H1 (cell line): ENCODE data around the gene UMOD. TPM values are rescaled to one million over a fixed set of nuclear protein-coding genes. Genes with fewer than 3 reads are reported as not detected.

ENCODE experiments used
- CTCF ChIA-PET: fragments of 300-600 bp; sonication (Branson Sonifier 250); formaldehyde crosslinking; loops from one replicate; lab custom pipeline; 2021; ENCODE audit not compliant: partially characterized antibody; lab: Charles Lee
- POLR2A ChIA-PET: fragments of 300-600 bp; sonication (Branson Sonifier 250); formaldehyde crosslinking; loops from one replicate; lab custom pipeline; 2021; ENCODE audit warnings: inconsistent platforms; ENCODE audit not compliant: partially characterized antibody; lab: Charles Lee
- DNase-seq, 2 experiments: peaks; one replicate each; pipeline versions ENCODE4 v3.0.0 to v3.0.0-alpha.2; 2010 to 2022; ENCODE audit warnings: low spot score in 2 of 2, low read depth in 1 of 2, mixed read lengths in 1 of 2
- FAIRE-seq: peaks from 2 replicates; lab custom pipeline; 2011; peaks lifted over from hg19 to GRCh38; lab: Jason Lieb, UNC
- H2AFZ ChIP-seq: 2 replicates; pipeline ENCODE4 v1.8.1; 2012; ENCODE audit warnings: low read length, inconsistent platforms
- H2AK5ac ChIP-seq: 2 replicates; pipeline ENCODE4 v1.6.1; 2013; ENCODE audit warnings: low read depth, low read length
- H2BK120ac ChIP-seq: replicated peaks from 2 replicates; pipeline ENCODE3; 2013; ENCODE audit warnings: low read depth, low read length, inconsistent platforms
- H2BK12ac ChIP-seq: 2 replicates; pipeline ENCODE4 v1.6.1; 2013; ENCODE audit warnings: low read depth, low read length
- H2BK15ac ChIP-seq: 2 replicates; pipeline ENCODE4 v1.6.1; 2013; ENCODE audit warnings: low read length
- H2BK20ac ChIP-seq: 2 replicates; pipeline ENCODE4 v1.6.1; 2013; ENCODE audit warnings: low read length
- H2BK5ac ChIP-seq: 2 replicates; pipeline ENCODE4 v1.6.1; 2013; ENCODE audit warnings: low read depth, low read length
- H3K14ac ChIP-seq: 2 replicates; pipeline ENCODE4 v1.6.1; 2013; ENCODE audit warnings: inconsistent platforms; ENCODE audit not compliant: insufficient read length
- H3K18ac ChIP-seq: 2 replicates; pipeline ENCODE4 v1.6.1; 2013; ENCODE audit warnings: low read length; ENCODE audit errors: extremely low read depth
- H3K23ac ChIP-seq: 2 replicates; pipeline ENCODE4 v1.6.1; 2013; ENCODE audit warnings: inconsistent platforms; ENCODE audit not compliant: insufficient read length
- H3K23me2 ChIP-seq: 2 replicates; pipeline ENCODE4 v1.6.1; 2013; ENCODE audit warnings: low read depth, low read length
- H3K27ac ChIP-seq: 2 replicates; pipeline ENCODE4 v1.6.1; 2011; ENCODE audit warnings: low read depth, low read length, inconsistent platforms
- H3K27me3 ChIP-seq, 4 experiments: replicated peaks in 1 of 4; 1 replicate in 1 of 4; 2 replicates in 3 of 4; pipeline versions ENCODE4 v1.6.1 to v1.8.1; 2011 to 2013; ENCODE audit warnings: low read length in 3 of 4, mild to moderate bottlenecking in 3 of 4, inconsistent platforms in 2 of 4, mixed read lengths in 2 of 4, moderate library complexity in 1 of 4; ENCODE audit not compliant: control insufficient read depth in 3 of 4, insufficient read depth in 3 of 4; ENCODE audit errors: extremely low read depth in 1 of 4
- H3K36me3 ChIP-seq, 4 experiments: 2 replicates each; pipeline versions ENCODE4 v1.6.1 to v1.8.1; 2011 to 2013; ENCODE audit warnings: mild to moderate bottlenecking in 4 of 4, low read length in 3 of 4, moderate library complexity in 2 of 4, control low read depth in 1 of 4, inconsistent platforms in 1 of 4; ENCODE audit not compliant: insufficient read depth in 4 of 4, control insufficient read depth in 2 of 4
- H3K4ac ChIP-seq: replicated peaks from 2 replicates; pipeline ENCODE3; 2013; ENCODE audit warnings: low read length, low read depth, mixed read lengths, inconsistent platforms; ENCODE audit not compliant: insufficient read length
- H3K4me1 ChIP-seq, 4 experiments: replicated peaks in 1 of 4; 1 replicate in 1 of 4; 2 replicates in 3 of 4; pipeline versions ENCODE4 v1.6.1 to v1.8.1; 2011 to 2013; ENCODE audit warnings: low read length in 3 of 4, inconsistent platforms in 2 of 4, mixed read lengths in 1 of 4; ENCODE audit not compliant: insufficient read depth in 4 of 4, control insufficient read depth in 3 of 4
- H3K4me2 ChIP-seq, 2 experiments: 2 replicates each; pipeline versions ENCODE4 v1.6.1 to v1.8.1; 2011 to 2013; ENCODE audit warnings: low read depth in 2 of 2, low read length in 2 of 2, control low read depth in 1 of 2, inconsistent platforms in 1 of 2, mild to moderate bottlenecking in 1 of 2; ENCODE audit not compliant: insufficient read depth in 1 of 2
- H3K4me3 ChIP-seq, 4 experiments: fragments of 200-600, 300-600 bp in 1 of 4; sonication (generic), shearing (Covaris generic), sonication (Bioruptor Twin) in 1 of 4; 2 replicates each; pipeline versions ENCODE4 v1.5.1 to v1.8.1; 2011 to 2016; ENCODE audit warnings: low read length in 4 of 4, low read depth in 3 of 4, control low read depth in 2 of 4, inconsistent platforms in 2 of 4, mild to moderate bottlenecking in 2 of 4, mixed read lengths in 1 of 4, moderate library complexity in 1 of 4; ENCODE audit not compliant: insufficient read depth in 2 of 4; ENCODE audit errors: extremely low read depth in 1 of 4
- H3K56ac ChIP-seq: replicated peaks from 2 replicates; pipeline ENCODE3; 2013; ENCODE audit warnings: low read depth, mild to moderate bottlenecking, mixed read lengths, low read length, inconsistent platforms; ENCODE audit not compliant: insufficient read length
- H3K79me1 ChIP-seq: 2 replicates; pipeline ENCODE4 v1.6.1; 2013; ENCODE audit warnings: low read depth, low read length, control low read depth
- H3K79me2 ChIP-seq, 2 experiments: 2 replicates each; pipeline versions ENCODE4 v1.6.1 to v1.8.1; 2012 to 2013; ENCODE audit warnings: low read length in 2 of 2, mild to moderate bottlenecking in 2 of 2, inconsistent platforms in 1 of 2; ENCODE audit not compliant: insufficient read depth in 2 of 2, control insufficient read depth in 1 of 2
- H3K9ac ChIP-seq, 4 experiments: replicated peaks in 1 of 4; 1 replicate in 1 of 4; 2 replicates in 3 of 4; pipeline versions ENCODE4 v1.6.1 to v1.8.1; 2011 to 2013; ENCODE audit warnings: low read depth in 3 of 4, low read length in 3 of 4, control low read depth in 2 of 4, mild to moderate bottlenecking in 2 of 4, moderate library complexity in 2 of 4, inconsistent platforms in 1 of 4; ENCODE audit errors: extremely low read depth in 1 of 4
- H3K9me3 ChIP-seq, 2 experiments: 2 replicates each; pipeline versions ENCODE4 v1.6.1 to v1.8.1; 2012 to 2013; ENCODE audit warnings: mild to moderate bottlenecking in 2 of 2, moderate library complexity in 2 of 2, control low read depth in 1 of 2, inconsistent platforms in 1 of 2, low read depth in 1 of 2, low read length in 1 of 2, mixed read lengths in 1 of 2; ENCODE audit not compliant: insufficient read depth in 2 of 2
- H4K20me1 ChIP-seq, 2 experiments: replicated peaks in 1 of 2; 2 replicates each; pipeline versions ENCODE3 to v1.8.1; 2011 to 2013; ENCODE audit warnings: inconsistent platforms in 2 of 2, low read length in 2 of 2, mild to moderate bottlenecking in 1 of 2; ENCODE audit not compliant: insufficient read depth in 2 of 2, control insufficient read depth in 1 of 2
- H4K5ac ChIP-seq: 2 replicates; pipeline ENCODE4 v1.6.1; 2013; ENCODE audit warnings: low read length, low read depth, mixed read lengths, inconsistent platforms; ENCODE audit not compliant: insufficient read length
- H4K8ac ChIP-seq: 2 replicates; pipeline ENCODE4 v1.8.0; 2013; ENCODE audit warnings: mild to moderate bottlenecking, moderate library complexity, low read length, inconsistent platforms; ENCODE audit not compliant: insufficient read depth; ENCODE audit errors: extremely low read depth
- H4K91ac ChIP-seq: replicated peaks from 2 replicates; pipeline ENCODE3; 2013; ENCODE audit warnings: low read length, mixed read lengths, inconsistent platforms; ENCODE audit not compliant: insufficient read length
- GTF2F1 ChIP-seq: IDR thresholded peaks from 2 replicates; pipeline ENCODE4 v1.6.1; 2012; ENCODE audit warnings: low read depth, low read length, improper control_type of control experiment, borderline replicate concordance
- TAF7 ChIP-seq: optimal IDR thresholded peaks from 2 replicates; pipeline ENCODE3; 2011; ENCODE audit warnings: low read depth, mild to moderate bottlenecking, inconsistent platforms, low read length, moderate library complexity, borderline replicate concordance
- WGBS, 2 experiments: shearing (Covaris generic) in 1 of 2; methylation state at CpG; one replicate each; pipeline versions ENCODE4 v1.1.6 to v1.1.7; 2013 to 2015; ENCODE audit warnings: low lambda C conversion rate in 2 of 2, mixed read lengths in 2 of 2, inconsistent platforms in 1 of 2, low coverage in 1 of 2, missing lambda C conversion rate in 1 of 2; ENCODE audit not compliant: insufficient replicate concordance in 2 of 2, insufficient coverage in 1 of 2, insufficient read length in 1 of 2; ENCODE audit errors: extremely low coverage in 1 of 2, missing lambda C conversion rate in 1 of 2; 5-methylcytosine and 5-hydroxymethylcytosine counted together
- polyA plus RNA-seq, 7 experiments: library from polyadenylated mRNA; depleted of rRNA in 3 of 7; stranded (reverse) in 5 of 7; unstranded in 2 of 7; fragments of >200 nt in 5 of 7; fragments of 200-250 nt in 2 of 7; gene quantifications; 1 replicate in 5 of 7; 2 replicates in 1 of 7; 4 replicates in 1 of 7; pipeline versions ENCODE4 v1.2.1 to v1.2.3, GENCODE V29; 2011 to 2013; ENCODE audit warnings: missing spikeins in 2 of 7, mixed read lengths in 2 of 7
- total RNA-seq: library from RNA; stranded (reverse); fragmentation: NEBNext Ultra II Directional; extraction: Animal tissue kit (Norgen Biotek cat#: 25700); gene quantifications from 2 replicates; pipeline ENCODE4 v1.2.1, GENCODE V29; 2021
- TF ChIP-seq, protein P1 (sequence below): IDR thresholded peaks from 2 replicates; pipeline ENCODE4 v1.6.1; 2011; ENCODE audit warnings: low read depth, mild to moderate bottlenecking, low read length; ENCODE audit not compliant: insufficient read depth

The UMOD gene
- total and polyA plus RNA-seq, 2 of the 8 experiments (the other 6 are each of a cell fraction or from before 2014, with no cell fraction given), result not detected

DNA sequence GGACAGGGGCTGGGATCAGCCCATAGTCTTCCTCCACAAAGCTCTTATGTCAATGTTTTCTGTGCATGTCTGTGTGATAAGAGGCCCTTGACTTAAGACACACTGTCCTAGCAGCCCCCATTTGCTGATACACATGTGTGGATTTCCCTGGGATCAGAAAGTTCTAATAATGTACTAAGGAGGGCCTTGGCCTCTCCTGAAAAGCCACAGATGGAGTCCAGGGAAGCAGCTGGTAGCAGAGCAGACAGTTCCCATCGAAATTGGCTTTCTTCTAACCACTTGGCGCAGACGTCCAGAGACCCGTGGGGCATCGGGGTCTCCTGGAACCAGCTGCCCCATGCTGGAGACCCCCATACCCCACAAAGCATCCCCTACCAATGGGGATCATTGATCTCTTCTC lies 20.9 kb downstream of the UMOD start:
- H2BK5ac ChIP-seq, result no peak overlapping the region
- CTCF ChIA-PET, result interaction anchor here (0.7 to 1.7 kb wide), 4 partner anchors 27 to 424 kb away, joined by 3 to 5 read pairs (median 3); no protein-coding TSS in a partner anchor
- no peaks in the 10 kb centered on the region for H3K23me2 ChIP-seq
- H2AFZ ChIP-seq, result no peak overlapping the region
- H2BK15ac ChIP-seq, result no peak overlapping the region
- H3K79me1 ChIP-seq, result no peaks in the 10 kb centered on the region
- no peak overlapping the region for H4K5ac ChIP-seq
- H3K4me1 ChIP-seq, result no peaks in the 10 kb centered on the region
- H3K23ac ChIP-seq, result no peak overlapping the region
- DNase-seq (no peak), FAIRE-seq (no peak)
- TF ChIP-seq GTF2F1, result no peak
- TF ChIP-seq, protein P1, sequence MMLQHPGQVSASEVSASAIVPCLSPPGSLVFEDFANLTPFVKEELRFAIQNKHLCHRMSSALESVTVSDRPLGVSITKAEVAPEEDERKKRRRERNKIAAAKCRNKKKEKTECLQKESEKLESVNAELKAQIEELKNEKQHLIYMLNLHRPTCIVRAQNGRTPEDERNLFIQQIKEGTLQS, result no peak
- TF ChIP-seq TAF7, result no peak
- H2BK120ac ChIP-seq, result no peak overlapping the region
- WGBS, 2 experiments, result 92% methylated on average over 5 of the region's 5 CpGs; no CpG with 5 or more reads in 1 of the 2 experiments
- no peak overlapping the region for H3K9ac ChIP-seq
- H4K8ac ChIP-seq, result no peak overlapping the region
- no peak overlapping the region for H2BK20ac ChIP-seq
- H3K4me3 ChIP-seq, result no peak overlapping the region
- POLR2A ChIA-PET, result no interaction called here
- no peak overlapping the region for H3K4me2 ChIP-seq
- no peak overlapping the region for H3K56ac ChIP-seq
- H3K14ac ChIP-seq, result no peak overlapping the region
- H3K9me3 ChIP-seq, result no peaks in the 10 kb centered on the region
- no peak overlapping the region for H2BK12ac ChIP-seq
- H3K27ac ChIP-seq, result no peak overlapping the region
- H3K27me3 ChIP-seq, result no peaks in the 10 kb centered on the region
- no peaks in the 10 kb centered on the region for H3K36me3 ChIP-seq
- no peaks in the 10 kb centered on the region for H3K79me2 ChIP-seq
- H3K4ac ChIP-seq, result no peak overlapping the region
- no peak overlapping the region for H3K18ac ChIP-seq
- H4K91ac ChIP-seq, result no peak overlapping the region
- H4K20me1 ChIP-seq, result no peaks in the 10 kb centered on the region
- no peak overlapping the region for H2AK5ac ChIP-seq
